HCT116 (cell line): ENCODE measurements around the gene PLAC8. TPM values are rescaled to one million over a fixed set of nuclear protein-coding genes. Genes with fewer than 3 reads are reported as not detected.
"Not testable (repeated sequence)": the region's sequence is repeated elsewhere in the genome, so short reads cannot be mapped to it uniquely, and the experiment has no call there.

Experiments
- ATAC-seq: fragments of 200-7000 bp; cut with Tn5 transposase; 2 replicates; pipeline ENCODE4 v1.9.1; 2020; ENCODE audit warnings: mild to moderate bottlenecking, moderate library complexity
- BruUV-seq: library from RNA; stranded (reverse); fragments of 400-500 nt; replicated peaks from 2 replicates; lab custom pipeline; 2021; lab: Mats Ljungman, UMichigan
- CTCF ChIA-PET: fragments of 300-600 bp; sonication (Branson Sonifier 250); formaldehyde crosslinking; loops from one replicate; lab custom pipeline; 2021; ENCODE audit warnings: antibody characterized with exemption; lab: Charles Lee
- POLR2A ChIA-PET: fragments of 300-600, 350-600 bp; sonication (Branson Sonifier 250); formaldehyde crosslinking; loops from one replicate; lab custom pipeline; 2021; ENCODE audit warnings: antibody characterized with exemption; lab: Charles Lee
- RAD21 ChIA-PET, 2 experiments: fragments of 300-600 bp; sonication (Branson Sonifier 250); formaldehyde crosslinking; loops; one replicate each; lab custom pipeline; 2023; ENCODE audit warnings: low total read pairs in 2 of 2; ENCODE audit not compliant: uncharacterized antibody in 2 of 2, unreplicated experiment in 2 of 2, low non-redundant PET in 1 of 2; lab: Charles Lee
- DNase-seq: peaks from one replicate; pipeline ENCODE4 v3.0.0-alpha.2; 2010; ENCODE audit warnings: low read depth, low spot score
- H2AFZ ChIP-seq: fragments of 200-600 bp; shearing (Covaris generic), sonication (generic); 2 replicates; pipeline ENCODE4 v1.6.1; 2017; ENCODE audit warnings: low read depth, mixed run types, mixed read lengths, antibody characterized with exemption, low read length; ENCODE audit not compliant: poor library complexity, severe bottlenecking
- H3K27ac ChIP-seq: 2 replicates; pipeline ENCODE4 v1.5.1; 2012; ENCODE audit warnings: low read depth, low read length
- H3K27me3 ChIP-seq: fragments of 200-600 bp; sonication (generic); 2 replicates; pipeline ENCODE4 v1.6.1; 2016; ENCODE audit warnings: mixed run types, low read length, mixed read lengths; ENCODE audit not compliant: insufficient read depth
- H3K36me3 ChIP-seq, 2 experiments: fragments of 200-500 bp in 1 of 2; fragments of 200-600 bp in 1 of 2; sonication (Bioruptor generic) in 1 of 2; sonication (generic) in 1 of 2; 2 replicates each; pipeline versions ENCODE4 v1.5.1 to v1.6.1; 2014 to 2016; ENCODE audit warnings: low read length in 2 of 2, inconsistent platforms in 1 of 2, mixed read lengths in 1 of 2, mixed run types in 1 of 2; ENCODE audit not compliant: insufficient read depth in 2 of 2, control insufficient read depth in 1 of 2
- H3K4me1 ChIP-seq, 2 experiments: fragments of 200-600 bp in 1 of 2; sonication (generic) in 1 of 2; 2 replicates each; pipeline versions ENCODE4 v1.5.1 to v1.6.1; 2012 to 2017; ENCODE audit warnings: low read length in 2 of 2, inconsistent platforms in 1 of 2, mild to moderate bottlenecking in 1 of 2, mixed read lengths in 1 of 2, mixed run types in 1 of 2, moderate library complexity in 1 of 2; ENCODE audit not compliant: insufficient read depth in 2 of 2, control insufficient read depth in 1 of 2
- H3K4me2 ChIP-seq: fragments of 200-600 bp; sonication (generic); 2 replicates; pipeline ENCODE4 v1.6.1; 2017; ENCODE audit warnings: mixed run types, low read length, mixed read lengths
- H3K4me3 ChIP-seq, 2 experiments: fragments of 200-600 bp in 1 of 2; sonication (generic) in 1 of 2; replicated peaks in 1 of 2; 2 replicates each; pipeline ENCODE4 v1.5.1; 2011 to 2016; ENCODE audit warnings: low read length in 2 of 2, control low read depth in 1 of 2, low read depth in 1 of 2, mild to moderate bottlenecking in 1 of 2, mixed read lengths in 1 of 2, mixed run types in 1 of 2
- H3K79me2 ChIP-seq: fragments of 200-600 bp; sonication (generic); 2 replicates; pipeline ENCODE4 v1.6.1; 2017; ENCODE audit warnings: mild to moderate bottlenecking, mixed run types, low read length, moderate library complexity, mixed read lengths; ENCODE audit not compliant: insufficient read depth
- H3K9ac ChIP-seq: fragments of 200-600 bp; sonication (generic); 2 replicates; pipeline ENCODE4 v1.6.1; 2016; ENCODE audit warnings: low read length, mixed read lengths
- H3K9me2 ChIP-seq: fragments of 200-600 bp; sonication (generic), shearing (Covaris generic); 2 replicates; pipeline ENCODE4 v1.6.1; 2017; ENCODE audit warnings: mixed run types, mild to moderate bottlenecking, moderate library complexity; ENCODE audit not compliant: insufficient read depth
- H3K9me3 ChIP-seq, 2 experiments: fragments of 200-500 bp in 1 of 2; fragments of 200-600 bp in 1 of 2; sonication (Bioruptor generic) in 1 of 2; sonication (generic) in 1 of 2; 2 replicates each; pipeline ENCODE4 v1.6.1; 2014 to 2017; ENCODE audit warnings: low read length in 2 of 2, mixed read lengths in 2 of 2, inconsistent platforms in 1 of 2, low read depth in 1 of 2, mild to moderate bottlenecking in 1 of 2, mixed run types in 1 of 2, moderate library complexity in 1 of 2; ENCODE audit not compliant: control insufficient read depth in 1 of 2, insufficient read depth in 1 of 2
- H4K20me1 ChIP-seq: fragments of 200-600 bp; sonication (generic), shearing (Covaris generic); 2 replicates; pipeline ENCODE4 v1.6.1; 2017; ENCODE audit warnings: mixed run types, mild to moderate bottlenecking, moderate library complexity; ENCODE audit not compliant: insufficient read depth
- CBX3 ChIP-seq: IDR thresholded peaks from 2 replicates; pipeline ENCODE4 v1.6.1; 2012; ENCODE audit warnings: low read depth
- CEBPB ChIP-seq: IDR thresholded peaks from 2 replicates; pipeline ENCODE4 v1.6.1; 2012; ENCODE audit warnings: low read depth
- CTCF ChIP-seq, 3 experiments: fragments of 200-600 bp in 1 of 3; sonication (generic) in 1 of 3; IDR thresholded peaks in 2 of 3; conservative IDR thresholded peaks in 1 of 3; 2 replicates each; pipeline ENCODE4 v1.5.1; 2012 to 2017; ENCODE audit warnings: low read depth in 2 of 3, low read length in 2 of 3, antibody characterized with exemption in 1 of 3, borderline replicate concordance in 1 of 3, control low read depth in 1 of 3, mild to moderate bottlenecking in 1 of 3, mixed read lengths in 1 of 3, mixed run types in 1 of 3, moderate library complexity in 1 of 3; ENCODE audit not compliant: insufficient read depth in 1 of 3
- EGR1 ChIP-seq: IDR thresholded peaks from 2 replicates; pipeline ENCODE4 v1.6.1; 2012; ENCODE audit warnings: low read depth
- ELF1 ChIP-seq: IDR thresholded peaks from 2 replicates; pipeline ENCODE4 v1.6.1; 2012; ENCODE audit warnings: low read depth, borderline replicate concordance
- EZH2 ChIP-seq: fragments of 200-600 bp; sonication (generic); IDR thresholded peaks from 2 replicates; pipeline ENCODE4 v1.6.1; 2017; ENCODE audit warnings: antibody characterized with exemption, mixed run types
- EZH2phosphoT487 ChIP-seq: fragments of 200-600 bp; IDR thresholded peaks from 2 replicates; pipeline ENCODE4 v1.6.1; 2018; ENCODE audit warnings: antibody characterized with exemption, borderline replicate concordance
- FOSL1 ChIP-seq: IDR thresholded peaks from 2 replicates; pipeline ENCODE4 v1.6.1; 2012; ENCODE audit warnings: low read depth
- POLR2A ChIP-seq: IDR thresholded peaks from 2 replicates; pipeline ENCODE4 v1.7.0; 2011; ENCODE audit warnings: borderline replicate concordance; ENCODE audit not compliant: insufficient read depth, insufficient read length; ENCODE audit errors: extremely low read depth
- RAD21 ChIP-seq: IDR thresholded peaks from 2 replicates; pipeline ENCODE4 v1.6.1; 2012; ENCODE audit warnings: low read depth, mild to moderate bottlenecking
- SP1 ChIP-seq: IDR thresholded peaks from 2 replicates; pipeline ENCODE4 v1.6.1; 2012; ENCODE audit warnings: low read depth
- SRF ChIP-seq: IDR thresholded peaks from 2 replicates; pipeline ENCODE4 v1.6.1; 2012; ENCODE audit warnings: low read depth
- YY1 ChIP-seq: IDR thresholded peaks from 2 replicates; pipeline ENCODE4 v1.6.1; 2011; ENCODE audit warnings: low read length, low read depth, moderate library complexity, mild to moderate bottlenecking; ENCODE audit not compliant: insufficient replicate concordance; ENCODE audit errors: extremely low read depth
- ZFX ChIP-seq: fragments of 450-650 bp; IDR thresholded peaks from 2 replicates; pipeline ENCODE4 v1.6.1; 2017
- ZNF274 ChIP-seq: fragments of 200-500 bp; sonication (Bioruptor generic); IDR thresholded peaks from 2 replicates; pipeline ENCODE4 v1.6.1; 2014; ENCODE audit warnings: mild to moderate bottlenecking, low read depth, low read length, inconsistent platforms
- intact Hi-C: fragments of 100-400 bp; cut with micrococcal nuclease; formaldehyde crosslinking; loops from 2 replicates; pipeline ENCODE4 v1.10.0; 2022
- total RNA-seq: library from RNA; stranded (reverse); gene quantifications from one replicate; pipeline ENCODE4 v1.2.1, GENCODE V29; 2021; ENCODE audit not compliant: unreplicated experiment
- TF ChIP-seq, protein P1 (sequence below): IDR thresholded peaks from 2 replicates; pipeline ENCODE4 v1.6.1; 2012

PLAC8 gene
- total RNA-seq, 1 experiment from 2014 or later, result 0.61 TPM

GRCh38 chr4:83074783-83075182 lies 39.7 kb downstream of the PLAC8 start:
- H3K27me3 ChIP-seq, POLR2A ChIA-PET, H3K4me2 ChIP-seq, H3K9me3 ChIP-seq, H3K79me2 ChIP-seq, DNase-seq, RAD21 ChIA-PET, BruUV-seq, H3K9me2 ChIP-seq, H3K36me3 ChIP-seq, H2AFZ ChIP-seq, ATAC-seq, H3K9ac ChIP-seq, H4K20me1 ChIP-seq, H3K4me3 ChIP-seq, H3K27ac ChIP-seq: not testable (repeated sequence)
- CTCF ChIA-PET, result interaction anchor here (0.6 to 1.9 kb wide), 17 partner anchors 8 to 380 kb away, joined by 3 to 9 read pairs (median 4); partner anchors contain the start of genes COQ2 and HELQ
- H3K4me1 ChIP-seq, result peaks cover 0 to 15% of the 10 kb centered on the region in 2 experiments; a peak in 2 of 4 replicates
- intact Hi-C loops, result loop anchor here (1.0 to 2.0 kb wide), 2 partner anchors 178 to 186 kb away; no protein-coding TSS in a partner anchor

DNA sequence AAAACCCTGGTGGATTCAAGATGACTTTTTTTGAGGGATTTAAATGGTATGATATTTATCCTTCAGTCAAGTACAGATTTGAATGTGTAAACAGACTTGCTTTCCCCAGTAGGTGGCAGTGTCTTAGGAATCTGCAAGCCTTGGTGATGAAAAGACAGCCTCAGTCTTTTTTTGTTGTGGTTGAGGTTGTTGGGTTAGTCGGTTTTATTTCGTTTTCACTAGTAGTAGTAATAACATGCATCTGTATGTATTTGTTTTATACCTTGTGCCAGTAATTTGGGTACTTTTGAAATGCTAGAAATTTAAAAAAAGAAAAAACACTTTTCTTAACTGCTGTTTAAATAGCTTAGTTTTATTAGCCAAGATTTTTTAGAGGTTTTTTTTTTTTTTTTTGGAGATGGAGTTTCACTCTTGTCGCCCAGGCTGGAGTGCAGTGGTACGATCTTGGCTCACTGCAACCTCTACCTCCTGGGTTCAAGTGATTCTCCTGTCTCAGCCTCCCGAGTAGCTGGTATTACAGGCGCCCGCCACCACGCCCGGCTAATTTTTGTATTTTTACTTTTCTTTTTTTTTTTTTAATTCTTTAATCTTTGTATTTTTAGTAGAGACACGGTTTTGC lies 40.3 kb downstream of the PLAC8 start:
- no TSS peak for BruUV-seq
- Histone ChIP-seq H2AFZ (no peak overlapping the region), H3K27me3 (no peaks in the 10 kb centered on the region), H3K9me2 (no peaks in the 10 kb centered on the region), H3K4me1 (peaks cover 0 to 15% of the 10 kb centered on the region in 2 experiments; a peak in 2 of 4 replicates), H3K36me3 (peaks cover 2 to 4% of the 10 kb centered on the region in 2 experiments; a peak in 1 of 4 replicates), H3K4me3 (no peak overlapping the region), H3K79me2 (no peaks in the 10 kb centered on the region), H3K9me3 (no peaks in the 10 kb centered on the region), H4K20me1 (no peaks in the 10 kb centered on the region), H3K4me2 (no peak overlapping the region), H3K9ac (no peak overlapping the region), H3K27ac (no peak overlapping the region)
- POLR2A ChIA-PET, result no interaction called here
- peak; percentile 65 for DNase-seq
- RAD21 ChIA-PET, result no interaction called here
- no peak for TF ChIP-seq EZH2
- TF ChIP-seq CTCF (IDR thresholded peaks at IDR 0.05 in 2 of 3, conservative IDR thresholded peaks at IDR 0.05 in 1 of 3; ENCODE audit: borderline replicate concordance in 1 of 3, insufficient read depth in 1 of 3, low read depth in 2 of 3, low read length in 2 of 3), result peak; percentile 71 to 81 (median 73); a peak in 5 of 6 replicates
- no peak for TF ChIP-seq YY1
- no peak for TF ChIP-seq ZFX
- no peak for TF ChIP-seq ZNF274
- TF ChIP-seq POLR2A, result no peak
- TF ChIP-seq EGR1, result no peak
- no peak for TF ChIP-seq SRF
- TF ChIP-seq RAD21, result peak; percentile 69
- no peak for TF ChIP-seq SP1
- TF ChIP-seq, protein P1, sequence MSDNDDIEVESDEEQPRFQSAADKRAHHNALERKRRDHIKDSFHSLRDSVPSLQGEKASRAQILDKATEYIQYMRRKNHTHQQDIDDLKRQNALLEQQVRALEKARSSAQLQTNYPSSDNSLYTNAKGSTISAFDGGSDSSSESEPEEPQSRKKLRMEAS, result no peak
- TF ChIP-seq FOSL1, result no peak
- no peak for TF ChIP-seq CEBPB
- TF ChIP-seq ELF1, result no peak
- peak; percentile 37; the same call in 1 of the 2 replicates for TF ChIP-seq CBX3
- TF ChIP-seq EZH2phosphoT487, result no peak
- intact Hi-C loops, result loop anchor here (1.0 to 2.0 kb wide), 2 partner anchors 178 to 187 kb away; no protein-coding TSS in a partner anchor
- CTCF ChIA-PET, result interaction anchor here (0.6 to 1.9 kb wide), 17 partner anchors 8 to 381 kb away, joined by 3 to 9 read pairs (median 4); partner anchors contain the start of genes COQ2 and HELQ
- ATAC-seq, result peak; percentile 86
